ENCODE results near the gene PHOX2B.
"Not testable (repeated sequence)": the region's sequence is repeated elsewhere in the genome, so short reads cannot be mapped to it uniquely, and the experiment has no call there.

The PHOX2B gene

DNA sequence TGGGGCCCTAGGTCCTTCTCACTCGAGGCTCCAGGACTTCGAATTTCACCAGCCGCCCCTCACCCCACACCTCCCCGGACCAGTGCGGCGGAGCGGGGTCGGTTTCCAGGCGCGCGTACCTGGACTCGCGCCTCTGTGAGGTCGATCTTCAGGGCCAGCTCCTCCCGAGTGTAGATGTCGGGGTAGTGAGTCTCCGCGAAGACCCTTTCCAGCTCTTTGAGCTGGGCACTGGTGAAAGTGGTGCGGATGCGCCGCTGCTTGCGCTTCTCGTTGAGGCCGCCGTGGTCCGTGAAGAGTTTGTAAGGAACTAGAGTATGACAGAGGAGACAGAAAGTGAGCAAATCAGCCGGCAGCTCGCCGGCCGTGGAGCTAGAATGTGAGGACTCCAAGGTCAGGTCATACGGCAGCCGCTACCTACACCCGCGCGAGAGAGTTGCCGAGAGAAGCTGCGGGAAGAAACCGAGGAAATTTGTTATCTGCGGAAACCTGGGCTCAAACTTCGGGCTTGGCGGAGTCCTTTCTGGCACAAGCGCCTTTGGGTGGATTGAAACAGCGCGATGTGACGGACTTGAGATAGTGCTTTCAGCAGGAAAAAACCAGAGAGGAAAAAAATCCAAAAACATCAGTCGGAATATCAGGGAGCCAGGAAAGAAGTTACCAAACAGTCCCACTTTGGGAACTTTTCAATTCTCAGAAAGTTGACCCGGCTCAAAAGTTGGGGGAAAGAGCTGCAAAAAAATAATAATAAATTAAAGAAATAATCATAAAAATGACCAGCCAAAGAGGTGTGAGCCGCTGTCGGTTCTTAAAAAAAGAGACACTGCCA, 1.1 kb downstream of the PHOX2B start:
- DNase-seq = no peak

DNA sequence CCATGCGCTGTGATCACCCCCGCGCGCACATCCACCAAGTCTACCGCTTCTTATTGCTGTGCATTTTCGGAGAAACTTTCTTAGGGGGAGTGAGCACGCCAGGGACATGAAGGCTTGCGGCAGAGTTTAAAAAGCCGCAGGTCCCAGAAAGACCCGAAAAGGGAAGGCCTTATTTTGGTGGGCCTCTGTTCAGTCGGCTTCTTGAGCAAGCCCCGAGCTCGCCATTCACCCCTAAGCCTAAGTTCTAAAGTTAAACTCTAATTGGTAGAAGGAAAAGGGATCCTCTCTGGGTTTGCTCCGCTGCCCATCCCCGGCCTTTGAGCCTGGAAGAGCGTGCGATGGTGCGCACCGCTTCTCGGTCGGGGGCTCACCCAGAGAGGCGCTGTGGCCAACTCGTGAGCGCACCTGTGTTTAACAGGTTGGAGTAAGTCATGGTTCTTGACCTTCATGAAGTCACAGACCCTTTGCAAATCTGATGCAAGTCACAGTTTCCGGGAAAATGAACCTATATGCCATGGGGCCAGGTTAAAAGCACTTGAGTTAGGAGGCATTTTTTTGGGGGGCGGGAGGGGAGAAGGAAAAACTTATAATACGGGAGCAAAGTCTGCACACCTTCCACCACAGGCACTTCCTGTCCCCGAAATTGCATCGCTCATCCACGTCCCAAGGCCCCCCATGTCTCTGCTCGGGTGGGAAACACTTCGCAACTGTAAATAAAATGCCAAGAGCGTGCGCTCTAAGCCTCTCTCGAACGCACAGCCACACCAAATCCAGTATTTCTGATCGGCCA, 1.9 kb downstream of the PHOX2B start:
- DNase-seq = no peak

DNA sequence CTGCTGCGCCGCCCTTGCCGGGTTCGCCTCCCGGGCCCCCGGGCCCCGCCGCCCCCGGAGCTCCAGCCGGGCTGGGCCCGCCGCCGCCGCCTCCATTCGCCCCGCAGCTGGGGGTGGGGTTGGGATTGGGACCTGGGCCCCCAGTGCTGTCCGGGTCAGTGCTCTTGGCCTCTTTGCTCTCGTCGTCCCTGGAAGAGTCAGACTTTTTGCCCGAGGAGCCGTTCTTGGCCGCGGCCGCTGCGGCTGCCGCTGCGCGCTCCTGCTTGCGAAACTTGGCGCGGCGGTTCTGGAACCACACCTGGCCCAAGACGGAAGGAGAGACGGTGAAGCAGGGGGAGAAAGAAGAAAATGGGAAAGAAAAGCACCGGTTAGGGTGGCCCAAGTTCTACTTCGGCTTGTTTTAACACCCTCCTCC, 2.5 kb downstream of the PHOX2B start:
- no peak for DNase-seq

DNA sequence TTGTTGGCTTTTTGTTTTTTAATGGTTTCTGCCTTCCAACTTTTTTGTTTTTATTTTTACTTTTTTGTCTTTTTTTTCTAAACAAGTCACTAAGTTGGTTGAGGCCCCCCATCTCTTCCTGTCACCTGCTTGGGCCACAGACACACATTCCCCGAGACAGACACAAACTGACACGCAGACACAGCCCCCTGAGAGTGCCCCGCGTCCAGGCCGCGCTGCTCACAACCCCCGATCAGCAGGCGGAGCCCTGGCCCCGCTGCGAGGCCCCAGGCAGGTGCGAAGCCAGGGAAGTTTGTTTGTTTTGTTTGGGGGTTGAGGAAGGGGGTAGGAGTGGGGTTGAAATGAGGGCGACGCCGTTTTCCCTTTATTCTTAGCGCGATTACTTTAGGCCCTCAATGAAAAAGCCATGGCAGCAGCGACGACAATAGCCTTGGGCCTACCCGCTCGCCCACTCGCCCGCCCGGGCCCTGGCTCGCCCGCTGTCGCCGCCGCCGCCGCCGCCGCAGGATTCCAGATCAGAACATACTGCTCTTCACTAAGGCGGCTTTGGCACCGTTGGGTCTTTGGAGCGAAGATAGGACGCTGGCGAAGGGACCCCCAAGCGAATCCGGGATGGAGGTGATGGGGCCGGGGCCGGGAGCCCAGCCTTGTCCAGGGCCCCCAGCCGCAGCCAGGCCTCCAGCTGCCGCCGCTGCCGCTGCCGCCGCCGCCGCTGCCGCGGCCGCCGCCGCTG, 3.1 kb downstream of the PHOX2B start:
- DNase-seq = no peak

DNA sequence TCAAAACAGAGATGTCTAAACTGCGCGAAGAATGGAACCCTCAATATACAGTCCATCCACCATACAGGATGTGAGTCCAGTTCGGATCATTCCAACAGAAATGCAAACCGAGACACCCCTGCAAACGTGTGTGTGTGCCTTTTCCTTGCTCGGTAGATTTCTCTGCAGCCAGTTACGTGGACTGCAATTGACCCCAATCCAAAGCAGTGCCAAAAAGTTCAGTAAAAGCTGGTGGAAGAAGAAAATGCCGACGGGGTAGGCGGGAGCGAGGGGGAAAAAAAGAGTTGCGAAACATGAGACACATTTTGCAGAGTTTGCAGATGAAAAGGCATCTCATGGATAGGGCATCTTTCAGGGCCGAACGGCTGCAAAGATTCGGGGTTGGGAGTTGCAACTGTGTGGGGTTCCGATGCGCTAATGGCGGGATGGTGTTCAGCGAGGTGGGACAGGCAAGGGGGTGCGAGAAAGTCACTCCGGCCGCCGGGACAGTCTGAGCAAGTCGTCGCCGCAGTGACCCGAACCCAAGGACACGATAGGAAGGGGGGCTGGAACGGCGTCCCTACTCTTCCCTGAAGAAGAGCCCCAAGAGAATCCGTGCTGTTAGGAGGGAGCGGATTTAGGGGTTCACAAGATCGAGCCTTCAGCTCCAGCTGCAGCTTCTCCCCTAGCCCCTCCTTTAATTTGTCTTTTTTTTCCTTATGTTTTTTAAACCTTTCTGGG, 3.8 kb downstream of the PHOX2B start:
- DNase-seq = no peak

DNA sequence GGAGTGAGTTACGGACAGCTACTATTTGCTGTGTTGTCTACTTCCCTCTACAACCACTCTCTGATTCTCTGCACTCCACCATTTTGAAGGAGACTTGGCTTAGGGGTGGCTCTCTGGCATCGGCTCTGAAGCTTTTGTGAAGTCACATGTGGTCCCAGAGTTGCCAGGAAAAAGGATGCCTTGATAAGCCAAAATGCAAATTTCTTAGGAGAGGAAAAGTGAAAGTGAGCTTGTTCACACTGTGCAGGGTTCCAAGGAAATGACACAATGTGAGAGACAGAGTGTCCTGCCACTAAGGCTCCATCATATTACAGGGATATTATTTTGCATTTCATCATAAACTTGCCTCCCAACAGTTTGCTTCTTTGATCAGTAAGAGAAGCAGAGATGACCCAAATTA, 7.2 kb downstream of the PHOX2B start:
- no peak for DNase-seq

DNA sequence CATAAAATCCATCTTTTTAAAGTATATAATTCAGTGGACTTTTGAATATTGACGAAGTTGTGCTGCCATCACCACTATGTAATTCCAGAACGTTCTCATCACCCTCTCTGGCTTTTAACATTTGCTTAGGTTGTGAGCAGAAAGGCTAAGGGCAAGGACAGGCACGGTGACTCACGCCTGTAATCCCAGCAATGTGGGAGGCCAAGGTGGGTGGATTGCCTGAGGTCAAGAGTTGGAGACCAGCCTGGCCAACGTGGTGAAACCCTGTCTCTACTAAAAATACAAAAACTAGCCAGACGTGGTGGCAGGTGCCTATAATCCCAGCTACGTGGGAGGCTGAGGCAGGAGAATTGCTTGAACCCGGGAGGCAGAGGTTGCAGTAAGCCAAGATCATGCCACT, 11.0 kb downstream of the PHOX2B start:
- not testable (repeated sequence) for DNase-seq

DNA sequence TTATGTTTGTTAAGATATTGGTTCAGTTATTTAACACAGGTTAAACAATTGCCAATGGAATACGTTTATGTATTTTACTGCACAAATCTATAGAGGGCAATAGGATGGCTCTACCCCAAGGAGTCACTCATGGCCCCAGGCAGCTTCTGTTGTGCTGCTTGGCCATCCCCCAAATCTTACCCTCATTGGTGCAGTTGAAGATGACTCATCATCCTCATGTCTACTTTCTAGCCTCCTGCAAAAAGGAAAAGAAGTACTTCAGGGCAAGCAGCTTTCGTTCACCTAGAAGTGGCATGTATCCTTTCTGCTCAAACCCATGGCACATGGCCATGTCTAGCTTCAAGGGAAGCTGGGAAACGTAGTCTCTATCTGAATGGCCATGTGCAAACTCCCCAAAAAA, 14.2 kb downstream of the PHOX2B start:
- DNase-seq = no peak

DNA sequence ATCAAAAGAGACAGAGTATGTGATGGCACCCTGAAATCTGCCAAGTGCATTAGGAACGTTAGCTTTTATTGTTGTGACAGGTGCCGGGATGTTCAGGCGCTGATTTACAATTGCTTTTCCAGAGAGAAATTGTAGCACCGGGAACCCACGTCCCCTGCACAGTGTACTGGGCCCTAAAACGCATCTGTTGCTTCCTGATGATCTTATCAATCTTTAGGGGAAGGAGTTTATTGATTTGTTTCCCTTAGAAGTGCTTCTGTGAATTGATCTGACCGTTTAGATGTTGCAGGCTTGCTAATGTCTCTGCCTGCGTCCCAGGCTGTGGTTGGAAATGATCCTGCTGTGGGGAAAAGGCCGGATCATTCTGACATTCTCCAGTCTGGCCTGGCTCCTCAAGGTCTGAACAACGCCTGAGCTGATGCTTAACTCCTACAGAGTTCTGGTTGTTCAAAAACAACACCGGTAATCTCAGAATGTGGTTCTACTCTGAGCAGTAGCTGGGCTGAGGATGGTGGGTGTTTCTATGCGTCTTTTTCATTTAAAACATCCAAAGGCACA, 16.9 kb downstream of the PHOX2B start:
- DNase-seq = no peak

DNA sequence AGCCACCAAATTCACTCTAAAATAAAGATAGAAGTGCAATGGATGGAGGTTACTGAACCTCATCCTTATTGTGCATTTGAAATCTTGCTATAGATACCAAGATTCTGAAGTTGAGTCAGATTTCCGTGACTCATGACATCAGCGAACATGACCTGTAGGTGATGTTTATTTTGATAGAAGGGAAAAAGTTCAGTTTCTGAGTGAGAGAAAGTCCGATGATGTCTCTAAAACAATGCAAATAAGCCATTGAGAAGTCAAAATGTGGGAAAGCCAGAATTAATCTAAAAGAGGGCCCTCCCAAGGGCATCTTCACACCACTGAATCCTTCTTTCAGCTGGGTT, 20.0 kb downstream of the PHOX2B start:
- DNase-seq = no peak

DNA sequence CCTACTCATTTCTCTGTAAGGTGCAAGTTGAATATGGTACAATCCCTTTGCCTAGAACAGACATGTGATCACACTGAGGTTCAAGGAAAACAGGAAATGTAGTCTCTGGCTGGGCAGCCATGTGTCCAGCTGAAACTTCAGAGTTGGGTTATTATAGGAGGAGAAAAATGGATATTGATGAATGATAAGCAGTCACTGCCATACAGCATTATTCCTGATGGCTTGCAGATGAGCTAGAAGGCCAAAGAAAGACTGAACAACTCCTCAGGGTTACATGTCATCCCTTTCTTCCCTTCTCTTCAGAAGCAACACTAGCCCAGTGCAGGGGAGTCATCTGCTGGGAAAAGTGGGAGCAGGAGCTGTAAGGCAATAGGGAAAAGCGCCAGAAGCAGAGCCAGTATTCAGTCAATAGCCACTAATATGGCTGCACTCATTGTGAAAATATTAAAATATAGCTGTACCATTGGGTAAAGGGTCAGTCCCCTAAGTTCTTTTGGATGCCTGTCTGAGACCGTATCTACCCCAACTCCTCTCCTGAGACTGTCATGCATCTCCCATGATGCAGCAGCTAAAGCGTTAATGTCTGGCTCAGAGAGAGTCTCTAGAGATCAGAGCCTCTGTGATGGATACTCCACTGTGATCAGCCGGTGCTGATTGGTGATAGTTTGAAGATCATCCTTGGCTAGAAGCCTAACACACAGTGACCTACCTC, 20.5 kb downstream of the PHOX2B start:
- no peak for DNase-seq

DNA sequence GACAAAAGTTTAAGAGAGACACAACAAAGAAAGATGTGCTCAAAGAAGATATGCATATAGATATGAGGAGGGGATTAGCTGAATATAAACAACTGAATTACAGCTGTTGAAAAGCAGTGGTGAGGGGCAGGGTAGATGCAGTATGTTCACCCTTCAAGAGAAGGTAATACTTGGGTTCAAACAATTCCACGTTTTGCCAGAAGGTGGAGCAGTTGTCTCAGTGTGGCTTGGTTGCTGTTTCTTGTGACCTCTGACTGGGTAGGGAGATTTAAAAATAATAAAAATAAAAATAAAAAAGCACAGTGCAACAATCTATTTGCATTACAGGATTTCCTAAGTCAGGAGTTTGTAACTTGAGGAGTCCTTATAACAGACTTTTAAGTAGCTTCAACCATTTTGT, 23.3 kb downstream of the PHOX2B start:
- no peak for DNase-seq

DNA sequence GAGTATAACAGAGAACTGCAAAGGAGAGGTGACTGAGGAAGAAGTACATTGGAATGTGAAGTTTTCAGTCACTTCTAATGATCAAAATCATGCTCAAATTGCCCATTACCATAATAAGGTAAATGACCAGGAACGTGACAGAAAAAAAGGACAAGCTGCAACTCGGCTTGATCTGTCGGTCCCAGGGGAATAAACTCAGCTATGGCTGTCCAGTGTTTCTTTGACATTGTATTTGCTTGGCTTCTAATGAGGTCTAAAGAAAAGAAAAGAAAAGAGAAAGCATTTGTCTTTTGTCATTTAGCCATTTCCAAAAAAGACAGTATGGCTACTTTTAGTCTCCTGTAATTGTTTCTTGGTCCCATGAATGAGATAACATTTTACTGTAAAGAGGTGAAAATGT, 25.2 kb downstream of the PHOX2B start:
- DNase-seq = no peak

DNA sequence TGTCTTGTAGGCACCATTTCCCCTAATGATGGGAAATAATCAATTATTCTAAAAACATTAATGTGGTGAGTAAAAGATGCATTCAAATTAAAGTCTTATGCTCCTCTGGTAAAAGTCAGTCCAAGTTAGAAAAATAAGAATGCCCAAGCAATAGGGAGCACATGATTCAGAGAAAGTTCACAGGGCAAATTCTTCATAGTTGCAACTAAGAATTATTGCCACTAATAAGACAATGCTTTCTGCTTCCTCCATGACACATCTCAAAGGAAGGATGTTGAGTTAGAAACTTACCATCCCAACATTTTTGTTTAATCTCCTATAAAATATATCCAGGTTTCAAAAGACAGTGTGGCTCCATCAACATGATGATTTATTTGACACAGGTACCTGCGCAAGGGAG, 26.3 kb downstream of the PHOX2B start:
- DNase-seq = no peak

DNA sequence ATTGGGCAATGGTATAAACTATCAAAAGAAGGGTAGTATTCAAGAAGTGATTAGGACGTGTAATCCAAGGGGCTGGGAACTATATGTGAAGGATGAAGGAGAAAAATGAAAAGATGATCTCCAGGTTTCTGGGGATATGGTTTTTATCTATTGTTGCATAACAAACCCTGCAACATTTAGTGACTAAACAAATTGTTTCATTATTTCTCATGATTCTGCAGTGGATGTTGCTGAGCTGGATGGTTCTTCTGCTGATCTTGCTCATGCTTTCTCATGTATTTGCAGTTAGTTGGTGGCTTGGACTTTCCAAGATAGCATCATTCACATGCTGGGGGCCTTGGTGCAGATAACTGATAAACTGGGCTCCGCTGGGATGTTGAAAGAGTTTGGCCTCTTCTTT, 29.1 kb downstream of the PHOX2B start:
- no peak for DNase-seq

DNA sequence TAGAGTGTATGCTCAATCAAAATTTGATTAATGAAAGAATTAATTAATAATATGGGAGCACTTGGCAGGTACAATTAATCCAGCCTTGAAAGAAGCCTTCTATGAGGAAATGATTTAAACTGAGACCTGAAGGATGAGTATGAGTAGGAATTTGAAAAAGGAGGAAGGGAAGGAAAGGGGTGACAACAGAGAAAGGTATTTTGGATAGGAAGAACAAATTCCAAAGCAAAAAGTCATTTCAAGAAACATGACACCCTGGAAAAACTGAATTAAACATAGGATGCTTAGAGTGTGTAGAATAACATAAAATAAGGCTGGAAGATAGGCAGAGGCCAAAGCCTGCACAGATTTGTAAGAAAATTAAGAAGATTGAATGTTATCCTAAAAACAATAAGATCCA, 29.6 kb downstream of the PHOX2B start:
- DNase-seq = no peak

DNA sequence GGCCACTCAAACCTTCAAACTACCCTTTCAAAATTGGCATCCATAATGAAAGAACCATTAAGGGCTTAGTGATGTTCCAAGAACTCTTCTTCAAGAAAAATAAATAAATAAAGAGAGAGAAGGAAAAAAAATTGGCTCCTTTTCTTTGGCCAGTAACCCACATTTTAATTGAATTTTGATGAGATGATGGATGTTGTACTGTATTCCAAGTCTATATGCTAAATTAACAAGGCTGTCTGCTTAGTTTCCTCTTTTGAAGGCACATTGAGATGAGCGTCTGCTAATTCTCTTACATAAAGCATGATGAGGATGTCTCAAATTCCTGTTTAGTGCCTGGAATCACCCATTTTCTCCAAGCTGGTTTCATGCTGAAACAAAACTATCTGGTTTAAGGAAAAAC, 33.4 kb downstream of the PHOX2B start:
- DNase-seq = no peak

DNA sequence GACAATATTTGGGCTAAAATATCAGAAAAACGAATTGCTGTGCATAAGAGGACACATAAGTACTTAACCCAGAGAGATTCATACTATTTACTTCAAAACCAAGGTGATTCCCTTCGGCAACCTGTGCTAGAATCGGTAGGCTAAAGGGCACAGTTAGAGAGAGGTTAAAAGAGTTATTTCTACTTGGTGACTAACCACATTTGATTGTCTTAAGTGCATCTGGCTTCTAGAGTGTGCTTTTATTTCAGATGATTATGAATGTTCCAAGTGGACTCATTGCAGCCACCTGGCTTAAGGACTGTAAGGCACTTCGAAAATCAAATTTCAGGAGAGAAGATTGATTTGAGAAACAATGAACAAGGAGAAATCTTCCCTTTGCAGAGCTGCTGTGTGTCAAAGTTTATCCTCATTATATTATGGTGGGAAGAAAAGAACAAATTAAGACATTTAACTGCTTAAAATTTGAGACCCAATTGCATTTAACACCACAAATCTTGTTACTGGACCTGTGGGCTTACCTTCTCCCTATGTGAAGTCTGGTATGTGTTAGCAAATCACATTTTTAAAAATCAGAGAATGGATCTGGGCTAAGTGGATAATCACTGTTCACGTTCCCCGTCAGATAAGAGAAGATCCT, 34.0 kb downstream of the PHOX2B start:
- DNase-seq = no peak

DNA sequence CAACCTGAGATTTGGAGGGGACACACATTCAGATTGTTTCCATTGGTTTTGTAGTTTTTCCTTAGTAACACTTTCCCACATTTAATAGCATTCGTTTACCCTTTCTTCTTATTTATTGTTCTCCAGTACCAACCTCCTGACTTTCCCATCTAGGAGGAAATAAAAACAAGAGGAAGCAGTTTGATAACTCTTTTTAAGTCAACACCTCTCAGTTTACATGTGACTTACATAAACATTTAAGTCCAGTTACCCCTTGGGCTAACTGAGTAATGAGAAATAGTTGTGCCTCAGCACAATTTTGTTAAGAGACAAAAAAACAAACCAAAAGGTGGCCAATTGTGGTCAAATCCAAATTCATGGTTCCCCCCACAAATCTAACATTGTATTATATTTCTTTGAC, 34.8 kb downstream of the PHOX2B start:
- DNase-seq = no peak

DNA sequence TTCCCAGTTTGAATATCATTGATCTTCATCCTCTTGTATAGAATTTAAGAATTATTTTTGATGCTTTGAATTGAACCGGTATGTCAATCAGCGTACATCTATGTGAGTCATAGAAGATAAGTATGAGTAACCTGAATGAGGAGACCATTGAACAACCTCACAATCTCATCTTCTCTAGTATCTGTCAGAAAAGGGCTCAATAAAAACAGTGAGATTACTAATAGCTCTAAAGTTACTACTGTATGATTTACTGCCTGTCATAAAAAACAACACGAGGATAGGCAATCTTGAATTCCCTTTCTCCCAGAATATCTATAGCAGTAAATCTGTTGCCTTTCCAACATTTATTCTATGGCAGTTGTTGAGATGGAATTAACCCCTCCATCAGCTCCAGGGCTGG, 36.1 kb downstream of the PHOX2B start:
- no peak for DNase-seq

DNA sequence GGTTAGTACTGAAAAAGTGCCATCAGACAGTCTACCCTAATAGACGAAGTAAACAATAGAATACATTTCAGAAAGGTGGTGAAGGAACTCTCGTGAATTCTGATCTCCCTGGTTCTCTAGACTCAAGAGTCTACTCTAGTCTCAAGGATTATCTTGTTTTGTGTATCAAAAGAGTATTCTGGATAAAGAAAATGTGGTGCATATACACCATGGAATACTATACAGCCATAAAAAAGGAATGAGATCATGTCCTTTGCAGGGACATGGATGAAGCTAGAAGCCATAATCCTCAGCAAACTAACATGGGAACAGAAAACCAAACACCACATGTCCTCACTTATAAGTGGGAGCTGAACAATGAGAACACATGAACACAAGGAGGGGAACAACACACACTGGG, 36.9 kb downstream of the PHOX2B start:
- DNase-seq = not testable (repeated sequence)
